Heart right ventricle (tissue), 16 donors: Measurements from ENCODE around the gene SMR3B. TPM values are rescaled to one million over a fixed set of nuclear protein-coding genes. Genes with fewer than 3 reads are reported as not detected.

Source experiments
- ATAC-seq, 8 donors: fragments of 200-7000 bp; cut with Tn5 transposase; one replicate each; pipeline ENCODE4 v1.9.1; 2020; ENCODE audit warnings: mild to moderate bottlenecking in 8 of 8, moderate library complexity in 8 of 8, moderate number of reproducible peaks in 1 of 8
- DNase-seq, 2 donors: peaks; one replicate each; pipeline ENCODE4 v3.0.0-alpha.2; 2020
- H3K27ac ChIP-seq, 10 donors: fragments of 200-600 bp; sonication (generic) in 2 of 10; one replicate each; pipeline versions ENCODE4 v1.5.0 to v1.8.0; 2020 to 2022; ENCODE audit warnings: mild to moderate bottlenecking in 3 of 10
- H3K27me3 ChIP-seq, 7 donors: fragments of 200-600 bp; one replicate each; pipeline ENCODE4 v1.8.0; 2021 to 2022; ENCODE audit warnings: mild to moderate bottlenecking in 2 of 7
- H3K36me3 ChIP-seq, 9 donors: fragments of 200-600 bp; sonication (generic) in 1 of 9; one replicate each; pipeline versions ENCODE4 v1.5.0 to v1.8.0; 2020 to 2022; ENCODE audit warnings: mild to moderate bottlenecking in 2 of 9
- H3K4me1 ChIP-seq, 9 donors: fragments of 200-600 bp; sonication (generic) in 1 of 9; one replicate each; pipeline versions ENCODE4 v1.5.0 to v1.8.0; 2020 to 2022; ENCODE audit warnings: mild to moderate bottlenecking in 4 of 9
- H3K4me3 ChIP-seq, 10 donors: fragments of 200-600 bp; sonication (generic) in 2 of 10; one replicate each; pipeline versions ENCODE4 v1.5.0 to v1.8.0; 2020 to 2022; ENCODE audit warnings: mild to moderate bottlenecking in 7 of 10, moderate library complexity in 2 of 10
- H3K9me3 ChIP-seq, 11 donors: fragments of 200-600 bp in 10 of 11; sonication (generic) in 2 of 11; one replicate each; pipeline versions ENCODE4 v1.5.0 to v1.8.0; 2013 to 2022; ENCODE audit warnings: mild to moderate bottlenecking in 2 of 11, control low read depth in 1 of 11, moderate library complexity in 1 of 11
- CTCF ChIP-seq, 9 donors: fragments of 200-600 bp; sonication (generic) in 2 of 9; IDR thresholded peaks; one replicate each; pipeline versions ENCODE4 v1.5.0 to v1.8.0; 2021 to 2022; ENCODE audit warnings: antibody characterized with exemption in 9 of 9, mild to moderate bottlenecking in 5 of 9, moderate library complexity in 1 of 9
- WGBS, 2 donors: extraction: QIAGEN DNeasy Blood & Tissue Kit; methylation state at CpG; one replicate each; pipeline ENCODE4 v1.1.7; 2013; ENCODE audit warnings: inconsistent platforms in 1 of 2; 5-methylcytosine and 5-hydroxymethylcytosine counted together
- intact Hi-C, 10 donors: fragments of 100-400 bp; cut with DNase I; formaldehyde crosslinking; loops; one replicate each; pipeline versions ENCODE4 v1.11.1 to v1.14.2; 2022
- long read RNA-seq, 3 donors: library from polyadenylated mRNA; unstranded; transcript quantifications; one replicate each; pipeline ENCODE4 v2.0.0, GENCODE V29; 2020 to 2021
- polyA plus RNA-seq, 2 donors: library from polyadenylated mRNA; stranded (reverse); fragments of 200-250 nt; gene quantifications; one replicate each; pipeline ENCODE4 v1.2.3, GENCODE V29; 2013
- total RNA-seq, 10 donors: library from RNA; stranded (reverse); fragmentation: NEBNext Ultra II Directional in 3 of 10; extraction: Animal tissue kit (Norgen Biotek cat#: 25700) in 3 of 10; gene quantifications; one replicate each; pipeline versions ENCODE4 v1.2.1 to v1.2.4, GENCODE V29; 2021 to 2023
- donor health status: Arrhythmogenic right ventricular cardiomyopathy.
- donor health status: ischemic (EF 13 %, LVEDD 7.1; RV severe dilation, severe dysfunction).
- donor health status: healthy with polysubstance abuse.
- donor health status: DM: no; HTN: yes; CAD: no.
- donor health status: DM: no; HTN: no; CAD: no.
- donor health status: ischemic (EF 25% LVEDD 6.9; RV normal size, moderate dysfunction).
- donor health status: ischemic (EF 25% LVEDD 5.7; RV mildly dilated, moderate dysfunction).
- donor health status: healthy.
- donor health status: DM: yes; HTN: yes; CAD: no.
- donor health status: Ischemic cardiomyopathy.
- donor health status: ischemic (EF 35%, LVEDD 5.7; RV mildly dilated, moderate dysfunction).
- donor health status: nonischemic (EF 11% LVEDD 7.7; RV severe dilation, severe dysfunction).
- donor health status: DM: yes; HTN: yes; CAD: no.
- donor health status: PGD.
- donor health status: ischemic (EF 29% LVEDD 5.4; RV normal size, mild dysfunction).
- donor health status: nonischemic (EF 23%, LVEDD 6.1; RV moderate dilation, normal function).

Gene SMR3B
- total RNA-seq (not detected), polyA plus RNA-seq (not detected)
- long read RNA-seq, donor 1: 0 reads
- long read RNA-seq, donor 2: 0 reads
- long read RNA-seq, donor 3: 0 reads

- H3K27ac ChIP-seq: no peak within 1 kb of the TSS
- DNase-seq: no peak
- WGBS, 2 donors: 58 to 70% methylated on average over 5 of the region's 5 CpGs
- no peak for ATAC-seq
- intact Hi-C loops: no loop called here
- no peak within 1 kb of the TSS for H3K4me3 ChIP-seq
- H3K9me3 ChIP-seq: no peaks in the 10 kb centered on the region
- H3K27me3 ChIP-seq: no peaks in the 10 kb centered on the region
- no peaks in the 10 kb centered on the region for H3K4me1 ChIP-seq
- no peak for TF ChIP-seq CTCF (IDR thresholded peaks at IDR 0.05)
- no peaks in the 10 kb centered on the region for H3K36me3 ChIP-seq
Measured at GRCh38 chr4:70382691-70383181, at the start of gene SMR3B. Gene SMR3B (plus strand): TSS chr4:70383131. CDS start chr4:70384511, 1,380 bp downstream.

- Histone ChIP-seq H3K27me3 (no peaks in the 10 kb centered on the region), H3K4me1 (no peaks in the 10 kb centered on the region), H3K36me3 (no peaks in the 10 kb centered on the region), H3K27ac (no peak within 1 kb of the TSS), H3K4me3 (no peak within 1 kb of the TSS), H3K9me3 (no peaks in the 10 kb centered on the region)
- intact Hi-C loops: no loop called here
- 90 to 96% methylated on average over 3 of the region's 3 CpGs for WGBS, 2 donors
- DNase-seq (no peak), ATAC-seq (no peak)
- no peak for TF ChIP-seq CTCF (IDR thresholded peaks at IDR 0.05)
Measured at GRCh38 chr4:70334681-70335080, 48.2 kb upstream of the SMR3B start, which contains the start of gene CABS1. Gene CABS1 (plus strand): TSS chr4:70334981. CDS start chr4:70335040, 59 bp downstream.

- TF ChIP-seq CTCF (IDR thresholded peaks at IDR 0.05): no peak
- intact Hi-C loops: no loop called here
- DNase-seq (no peak), ATAC-seq (no peak)
- Histone ChIP-seq H3K27ac (no peak overlapping the region), H3K4me1 (no peaks in the 10 kb centered on the region), H3K36me3 (no peaks in the 10 kb centered on the region), H3K9me3 (no peaks in the 10 kb centered on the region), H3K27me3 (no peaks in the 10 kb centered on the region), H3K4me3 (no peak overlapping the region)
- 82 to 84% methylated on average over 5 of the region's 5 CpGs for WGBS, 2 donors
Measured at GRCh38 chr4:70336043-70336442, 46.9 kb upstream of the SMR3B start.

- WGBS, 2 donors: 61 to 70% methylated on average over 1 of the region's 1 CpG
- Histone ChIP-seq H3K27me3 (no peaks in the 10 kb centered on the region), H3K4me3 (no peak overlapping the region), H3K27ac (no peak overlapping the region), H3K4me1 (no peaks in the 10 kb centered on the region), H3K36me3 (no peaks in the 10 kb centered on the region), H3K9me3 (no peaks in the 10 kb centered on the region)
- ATAC-seq: no peak
- no peak for TF ChIP-seq CTCF (IDR thresholded peaks at IDR 0.05)
- intact Hi-C loops: no loop called here
- no peak for DNase-seq
Measured at GRCh38 chr4:70337886-70338420, 45.0 kb upstream of the SMR3B start.
